ENCODE results near the gene SCUBE1.

- TF ChIP-seq ZNF70 (CRISPR knock-in tag; IDR thresholded peaks at IDR 0.05), result no peak
- no peak for TF ChIP-seq GLIS3 (CRISPR knock-in tag; IDR thresholded peaks at IDR 0.05)
- TF ChIP-seq ARNTL (CRISPR knock-in tag; IDR thresholded peaks at IDR 0.05; ENCODE audit: borderline replicate concordance, low read depth), result no peak
- TF ChIP-seq CREB5 (CRISPR knock-in tag; IDR thresholded peaks at IDR 0.05; ENCODE audit: low read depth), result no peak
- no peak for TF ChIP-seq ZFP3 (CRISPR knock-in tag; IDR thresholded peaks at IDR 0.05)
- TF ChIP-seq ISL1 (CRISPR knock-in tag; IDR thresholded peaks at IDR 0.05), result no peak
- no peak for TF ChIP-seq RARB (CRISPR knock-in tag; IDR thresholded peaks at IDR 0.05)
- no peak for TF ChIP-seq PATZ1 (CRISPR knock-in tag; IDR thresholded peaks at IDR 0.05; ENCODE audit: borderline replicate concordance)
Observed at GRCh38 chr22:43253839-43254238, 89.3 kb downstream of the SCUBE1 start.

Data from SK-N-SH treated with all-trans-retinoic acid at 6 μM for 48 hours (cell line).